KMS-11 (cell line): ENCODE data around the gene PARD6G.

Experiments used
- H2AFZ ChIP-seq: fragments of 200-600 bp; sonication (generic); 2 replicates; pipeline ENCODE4 v1.6.1; 2016; ENCODE audit warnings: antibody characterized with exemption, mixed run types, low read depth
- H3K27ac ChIP-seq: fragments of 200-600 bp; sonication (generic); 2 replicates; pipeline ENCODE4 v1.6.1; 2016; ENCODE audit warnings: mild to moderate bottlenecking, mixed run types
- H3K27me3 ChIP-seq: fragments of 200-600 bp; sonication (generic); 2 replicates; pipeline ENCODE4 v1.6.1; 2017; ENCODE audit warnings: mild to moderate bottlenecking, low read depth, mixed run types, moderate library complexity; ENCODE audit not compliant: insufficient read depth
- H3K36me3 ChIP-seq: fragments of 200-600 bp; sonication (generic); 2 replicates; pipeline ENCODE4 v1.6.1; 2017; ENCODE audit warnings: mild to moderate bottlenecking, mixed run types; ENCODE audit not compliant: insufficient read depth
- H3K4me1 ChIP-seq: fragments of 200-600 bp; sonication (generic); 2 replicates; pipeline ENCODE4 v1.6.1; 2016; ENCODE audit warnings: mild to moderate bottlenecking, low read depth, mixed run types; ENCODE audit not compliant: poor library complexity, severe bottlenecking
- H3K4me2 ChIP-seq: fragments of 200-600 bp; sonication (generic); 2 replicates; pipeline ENCODE4 v1.7.0; 2016; ENCODE audit warnings: mild to moderate bottlenecking, mixed run types
- H3K4me3 ChIP-seq: fragments of 200-600 bp; sonication (generic); IDR thresholded peaks from 2 replicates; pipeline ENCODE4 v1.6.1; 2017; ENCODE audit warnings: low read depth, low read length, mixed read lengths; ENCODE audit not compliant: insufficient read depth
- H3K79me2 ChIP-seq: fragments of 200-600 bp; sonication (generic); 2 replicates; pipeline ENCODE4 v1.6.1; 2016; ENCODE audit warnings: low read depth, mixed run types; ENCODE audit not compliant: insufficient read depth
- H3K9ac ChIP-seq: fragments of 200-600 bp; sonication (generic); 2 replicates; pipeline ENCODE4 v1.6.1; 2016; ENCODE audit warnings: mild to moderate bottlenecking, mixed run types
- H4K20me1 ChIP-seq: fragments of 200-600 bp; sonication (generic); 2 replicates; pipeline ENCODE4 v1.6.1; 2016; ENCODE audit warnings: mild to moderate bottlenecking, mixed run types; ENCODE audit not compliant: insufficient read depth
- CTCF ChIP-seq: fragments of 200-600 bp; sonication (generic); conservative IDR thresholded peaks from 2 replicates; pipeline ENCODE4 v1.6.1; 2017; ENCODE audit warnings: low read depth, mild to moderate bottlenecking, antibody characterized with exemption, low read length, moderate library complexity, mixed read lengths

PARD6G gene

GRCh38 chr18:80147418-80148325 lies 99.6 kb downstream of the PARD6G start:
- Histone ChIP-seq H3K36me3 (no peaks in the 10 kb centered on the region), H2AFZ (peak overlapping the region; percentile 77), H4K20me1 (no peaks in the 10 kb centered on the region), H3K79me2 (peaks cover 23% of the 10 kb centered on the region), H3K4me2 (peak overlapping the region; percentile 53), H3K9ac (peak overlapping the region; percentile 57), H3K27ac (peak overlapping the region; percentile 49), H3K27me3 (no peaks in the 10 kb centered on the region), H3K4me3 (no peak overlapping the region), H3K4me1 (peaks cover 5% of the 10 kb centered on the region)
- no peak for TF ChIP-seq CTCF

GRCh38 chr18:80147037-80147417 lies 100.3 kb downstream of the PARD6G start:
- Histone ChIP-seq H3K4me3 (no peak overlapping the region), H3K27me3 (no peaks in the 10 kb centered on the region), H3K79me2 (peaks cover 23% of the 10 kb centered on the region), H3K36me3 (no peaks in the 10 kb centered on the region), H3K4me2 (peak overlapping the region; percentile 53), H2AFZ (peak overlapping the region; percentile 77; the same call in 1 of the 2 replicates), H3K4me1 (peaks cover 5% of the 10 kb centered on the region), H4K20me1 (no peaks in the 10 kb centered on the region), H3K27ac (peak overlapping the region; percentile 49), H3K9ac (peak overlapping the region; percentile 55; the same call in 1 of the 2 replicates)
- no peak for TF ChIP-seq CTCF

- no peaks in the 10 kb centered on the region for H4K20me1 ChIP-seq
- no peak overlapping the region for H3K9ac ChIP-seq
- no peak overlapping the region for H2AFZ ChIP-seq
- peaks cover 5% of the 10 kb centered on the region for H3K4me1 ChIP-seq
- H3K27ac ChIP-seq, result no peak overlapping the region
- H3K36me3 ChIP-seq, result no peaks in the 10 kb centered on the region
- H3K4me3 ChIP-seq, result no peak overlapping the region
- no peaks in the 10 kb centered on the region for H3K27me3 ChIP-seq
- H3K4me2 ChIP-seq, result no peak overlapping the region
- TF ChIP-seq CTCF, result no peak
- peaks cover 21% of the 10 kb centered on the region for H3K79me2 ChIP-seq
These were observed 102.0 kb downstream of the PARD6G start for GRCh38 chr18:80145196-80145804.

GRCh38 chr18:80143881-80144280 lies 103.4 kb downstream of the PARD6G start:
- Histone ChIP-seq H2AFZ (no peak overlapping the region), H3K79me2 (peaks cover 7% of the 10 kb centered on the region), H3K9ac (no peak overlapping the region), H4K20me1 (no peaks in the 10 kb centered on the region), H3K4me3 (no peak overlapping the region), H3K4me2 (no peak overlapping the region), H3K27me3 (no peaks in the 10 kb centered on the region), H3K36me3 (no peaks in the 10 kb centered on the region), H3K27ac (no peak overlapping the region), H3K4me1 (no peaks in the 10 kb centered on the region)
- TF ChIP-seq CTCF, result no peak
